Measurements from ENCODE around the gene CLK3.

- TF ChIP-seq CTCF (IDR thresholded peaks at IDR 0.05; ENCODE audit: extremely low read depth in 1 of 2, insufficient read depth in 1 of 2, low read depth in 1 of 2, low read length in 2 of 2) (no peak), POLR2A (IDR thresholded peaks at IDR 0.05; ENCODE audit: low read depth, low read length) (no peak), MAX (IDR thresholded peaks at IDR 0.05; ENCODE audit: insufficient read depth, insufficient read length) (no peak), MYC (IDR thresholded peaks at IDR 0.05; ENCODE audit: low read depth, low read length) (no peak), EZH2 (IDR thresholded peaks at IDR 0.05; ENCODE audit: borderline replicate concordance, low read depth, low read length, severe bottlenecking) (no peak), GATA2 (IDR thresholded peaks at IDR 0.05; ENCODE audit: insufficient read depth, insufficient read length, low read depth, low read length) (no peak)
Observed at GRCh38 chr15:74641151-74641550, 25.5 kb downstream of the CLK3 start.

Data from endothelial cell of umbilical vein (primary cell).